ENCODE results near the gene SON. TPM values are rescaled to one million over a fixed set of nuclear protein-coding genes. Genes with fewer than 3 reads are reported as not detected.

SON gene
- polyA plus RNA-seq, 3 donors, result 66.4 to 269 (median 184) TPM

GRCh38 chr21:33522953-33523349 lies 19.9 kb upstream of the SON start:
- Histone ChIP-seq H2AFZ (ENCODE audit: insufficient read depth, low read depth, low read length, poor library complexity, severe bottlenecking) (no peak overlapping the region), H3K4me3 (replicated peaks in 1 of 3; ENCODE audit: low read depth in 2 of 3, low read length in 3 of 3) (no peak overlapping the region), H3K27ac (ENCODE audit: low read depth in 1 of 2, low read length in 2 of 2) (no peak overlapping the region), H3K36me3 (replicated peaks in 1 of 2; ENCODE audit: control insufficient read depth in 1 of 2, insufficient read depth in 2 of 2, low read length in 2 of 2) (peaks cover 45 to 53% of the 10 kb centered on the region in 2 donors), H3K79me2 (ENCODE audit: insufficient read depth, low read length) (no peaks in the 10 kb centered on the region), H3K9ac (ENCODE audit: insufficient read depth, low read length, poor library complexity, severe bottlenecking) (no peak overlapping the region), H3K27me3 (ENCODE audit: control insufficient read depth in 2 of 2, insufficient read depth in 2 of 2, low read length in 2 of 2) (no peaks in the 10 kb centered on the region), H3K9me3 (replicated peaks in 1 of 2; ENCODE audit: control insufficient read depth in 1 of 2, insufficient read depth in 1 of 2, low read length in 2 of 2) (no peaks in the 10 kb centered on the region), H4K20me1 (ENCODE audit: insufficient read depth, low read length) (no peaks in the 10 kb centered on the region), H3K4me2 (replicated peaks; ENCODE audit: extremely low read depth, low read length, poor library complexity, severe bottlenecking) (no peak overlapping the region), H3K4me1 (ENCODE audit: control insufficient read depth in 1 of 2, insufficient read depth in 2 of 2, low read length in 2 of 2) (peaks cover 11% of the 10 kb centered on the region in 2 donors)
- no peak for DNase-seq
- Mint-ChIP-seq H3K36me3 (peaks cover 34 to 56% of the 10 kb centered on the region in 2 donors), H3K4me3 (no peak overlapping the region), H3K27ac (no peak overlapping the region), H3K4me1 (peaks cover 13% of the 10 kb centered on the region), H3K27me3 (ENCODE audit: low read depth in 3 of 3) (no peaks in the 10 kb centered on the region), H3K9me3 (no peaks in the 10 kb centered on the region)
- TF ChIP-seq CTCF (IDR thresholded peaks at IDR 0.05), result no peak
- intact Hi-C loops (cut with micrococcal nuclease), result no loop called here
- no CpG with 5 or more reads among the region's 1 CpG for WGBS (ENCODE audit: insufficient coverage)

GRCh38 chr21:33531007-33531406 lies 11.8 kb upstream of the SON start:
- H3K36me3 Mint-ChIP-seq, result peaks cover 55 to 69% of the 10 kb centered on the region in 2 donors

More at GRCh38 chr21:33531007-33531406, 11.8 kb upstream of the SON start:
- no peaks in the 10 kb centered on the region for H3K9me3 ChIP-seq (replicated peaks in 1 of 2; ENCODE audit: control insufficient read depth in 1 of 2, insufficient read depth in 1 of 2, low read length in 2 of 2)
- H3K9ac ChIP-seq (ENCODE audit: insufficient read depth, low read length, poor library complexity, severe bottlenecking), result no peak overlapping the region
- H3K4me3 Mint-ChIP-seq, result no peak overlapping the region
- no peak overlapping the region for H3K4me3 ChIP-seq (replicated peaks in 1 of 3; ENCODE audit: low read depth in 2 of 3, low read length in 3 of 3)
- no peak for DNase-seq
- WGBS (ENCODE audit: insufficient coverage), result no CpG with 5 or more reads among the region's 3 CpGs
- no peaks in the 10 kb centered on the region for H3K27me3 Mint-ChIP-seq (ENCODE audit: low read depth in 3 of 3)
- H3K4me2 ChIP-seq (replicated peaks; ENCODE audit: extremely low read depth, low read length, poor library complexity, severe bottlenecking), result no peak overlapping the region
- H3K4me1 Mint-ChIP-seq, result peaks cover 14% of the 10 kb centered on the region
- H3K27me3 ChIP-seq (ENCODE audit: control insufficient read depth in 2 of 2, insufficient read depth in 2 of 2, low read length in 2 of 2), result no peaks in the 10 kb centered on the region
- H3K79me2 ChIP-seq (ENCODE audit: insufficient read depth, low read length), result peaks cover under 1% of the 10 kb centered on the region
- TF ChIP-seq CTCF (IDR thresholded peaks at IDR 0.05), result no peak
- H3K27ac ChIP-seq (ENCODE audit: low read depth in 1 of 2, low read length in 2 of 2), result no peak overlapping the region
- intact Hi-C loops (cut with micrococcal nuclease), result no loop called here
- H2AFZ ChIP-seq (ENCODE audit: insufficient read depth, low read depth, low read length, poor library complexity, severe bottlenecking), result no peak overlapping the region
- H3K36me3 ChIP-seq (replicated peaks in 1 of 2; ENCODE audit: control insufficient read depth in 1 of 2, insufficient read depth in 2 of 2, low read length in 2 of 2), result peaks cover 38 to 81% of the 10 kb centered on the region in 2 donors
- no peaks in the 10 kb centered on the region for H4K20me1 ChIP-seq (ENCODE audit: insufficient read depth, low read length)
- peaks cover 12 to 18% of the 10 kb centered on the region in 2 donors for H3K4me1 ChIP-seq (ENCODE audit: control insufficient read depth in 1 of 2, insufficient read depth in 2 of 2, low read length in 2 of 2)
- peaks cover 0 to 3% (median 0%) of the 10 kb centered on the region in 7 donors for H3K9me3 Mint-ChIP-seq
- H3K27ac Mint-ChIP-seq, result peak overlapping the region in 1 of 7 donors; percentile 13
